ENCODE data around the gene RBSN.

The RBSN gene

DNA sequence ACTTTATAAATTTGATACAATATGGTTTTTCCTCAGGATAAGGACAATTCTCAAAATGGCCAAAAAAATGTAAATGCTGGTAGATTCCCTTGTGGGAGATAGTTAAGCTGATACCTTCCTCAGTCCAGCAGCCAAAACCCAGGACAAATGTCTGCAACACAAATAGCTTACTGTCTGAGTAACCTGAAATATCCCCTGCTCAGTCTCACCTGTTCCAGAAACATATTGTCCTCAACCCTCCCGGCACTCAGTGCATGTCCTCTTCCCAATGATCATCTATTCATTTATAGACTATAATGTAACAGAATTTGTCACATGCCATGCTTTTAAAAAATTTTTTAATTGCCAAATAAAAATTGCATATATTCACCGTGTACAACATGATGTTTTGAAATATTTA, 12.2 kb downstream of the RBSN start:
- peaks cover 3% of the 10 kb centered on the region for H3K9me3 ChIP-seq
- peaks cover 83% of the 10 kb centered on the region for H3K36me3 ChIP-seq
- H3K27me3 ChIP-seq = no peaks in the 10 kb centered on the region
- peaks cover 14 to 18% of the 10 kb centered on the region in 2 experiments for H3K4me1 ChIP-seq (ENCODE audit: control insufficient read depth in 1 of 2, insufficient read depth in 1 of 2, low read depth in 1 of 2, low read length in 1 of 2)
- no peak overlapping the region for H3K4me3 ChIP-seq (ENCODE audit: low read depth in 1 of 2, low read length in 1 of 2)
- H3K27ac ChIP-seq = no peak overlapping the region
- no peak for TF ChIP-seq CTCF (IDR thresholded peaks at IDR 0.05)

DNA sequence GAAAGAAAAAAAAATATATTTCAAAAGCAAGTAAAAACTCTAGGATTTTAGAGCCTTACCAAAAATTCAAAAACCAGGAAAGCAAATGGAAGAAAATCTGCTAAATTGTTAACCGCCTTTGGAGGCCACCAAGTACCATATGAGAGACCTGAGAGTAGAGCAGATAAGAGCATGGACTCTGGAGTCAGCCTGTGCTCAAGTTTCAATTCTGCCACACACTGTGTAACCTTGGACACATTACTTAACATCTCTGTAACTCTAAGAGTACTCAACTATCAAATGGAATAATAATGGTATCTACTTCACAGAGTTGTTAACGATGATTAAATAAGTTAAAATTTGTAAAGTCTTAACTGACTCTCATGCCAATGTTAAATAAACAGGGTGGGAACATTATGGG, 12.7 kb downstream of the RBSN start:
- Histone ChIP-seq H3K36me3 (peaks cover 87% of the 10 kb centered on the region), H3K4me1 (ENCODE audit: control insufficient read depth in 1 of 2, insufficient read depth in 1 of 2, low read depth in 1 of 2, low read length in 1 of 2) (peaks cover 14 to 18% of the 10 kb centered on the region in 2 experiments), H3K9me3 (peaks cover 3% of the 10 kb centered on the region), H3K4me3 (ENCODE audit: low read depth in 1 of 2, low read length in 1 of 2) (no peak overlapping the region), H3K27me3 (no peaks in the 10 kb centered on the region), H3K27ac (no peak overlapping the region)
- TF ChIP-seq CTCF (IDR thresholded peaks at IDR 0.05) = no peak

GRCh38 chr3:15083252-15083651, 15.7 kb downstream of the RBSN start:
- H3K4me1 ChIP-seq (ENCODE audit: control insufficient read depth in 1 of 2, insufficient read depth in 1 of 2, low read depth in 1 of 2, low read length in 1 of 2) = peaks cover 11 to 13% of the 10 kb centered on the region in 2 experiments
- no peak overlapping the region for H3K27ac ChIP-seq
- H3K36me3 ChIP-seq = peaks cover 94% of the 10 kb centered on the region
- H3K9me3 ChIP-seq = peaks cover 3% of the 10 kb centered on the region
- no peaks in the 10 kb centered on the region for H3K27me3 ChIP-seq
- no peak overlapping the region for H3K4me3 ChIP-seq (ENCODE audit: low read depth in 1 of 2, low read length in 1 of 2)
- TF ChIP-seq CTCF (IDR thresholded peaks at IDR 0.05) = no peak

DNA sequence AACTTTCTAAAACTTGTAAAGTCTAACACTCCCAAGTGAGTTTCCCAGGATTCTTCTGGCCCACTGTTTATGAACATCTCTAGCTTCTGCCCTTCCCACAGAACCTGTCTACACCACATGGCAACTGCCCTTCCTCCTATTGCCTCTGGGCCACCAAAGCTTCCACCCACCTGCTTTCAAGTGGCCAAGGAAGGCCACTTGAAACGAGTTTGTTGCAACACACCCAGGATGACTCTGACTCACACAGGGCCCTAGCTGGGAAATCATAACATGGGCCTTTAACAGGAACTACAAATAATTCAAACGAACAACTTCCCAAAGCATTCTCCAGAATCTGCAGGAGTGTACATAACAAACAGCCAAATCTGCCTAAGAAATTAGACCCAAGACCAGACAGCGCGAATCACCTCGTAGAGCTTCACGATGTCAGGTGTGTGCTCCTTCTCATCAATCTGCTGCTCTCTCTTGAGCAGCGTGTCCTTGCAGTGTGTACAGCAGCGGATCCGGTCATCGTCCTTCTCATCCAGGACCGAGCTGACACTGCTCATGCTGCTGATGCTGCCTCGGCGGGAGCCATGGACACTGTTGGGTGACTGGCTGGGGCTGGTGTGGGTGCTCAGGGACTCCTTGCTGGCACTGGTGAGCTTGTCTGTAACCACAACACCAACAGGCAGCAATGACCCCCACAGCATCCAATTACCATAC, 16.8 kb downstream of the RBSN start:
- no peak for TF ChIP-seq CTCF (IDR thresholded peaks at IDR 0.05)
- Histone ChIP-seq H3K27ac (peak overlapping the region; percentile 57), H3K4me3 (ENCODE audit: low read depth in 1 of 2, low read length in 1 of 2) (no peak overlapping the region), H3K9me3 (peaks cover 3% of the 10 kb centered on the region), H3K27me3 (no peaks in the 10 kb centered on the region), H3K4me1 (ENCODE audit: control insufficient read depth in 1 of 2, insufficient read depth in 1 of 2, low read depth in 1 of 2, low read length in 1 of 2) (peaks cover 11 to 13% of the 10 kb centered on the region in 2 experiments), H3K36me3 (peaks cover 94% of the 10 kb centered on the region)

- H3K36me3 ChIP-seq = peaks cover 97% of the 10 kb centered on the region
- TF ChIP-seq CTCF (IDR thresholded peaks at IDR 0.05) = no peak
- peaks cover 11 to 13% of the 10 kb centered on the region in 2 experiments for H3K4me1 ChIP-seq (ENCODE audit: control insufficient read depth in 1 of 2, insufficient read depth in 1 of 2, low read depth in 1 of 2, low read length in 1 of 2)
- no peak overlapping the region for H3K27ac ChIP-seq
- H3K9me3 ChIP-seq = no peaks in the 10 kb centered on the region
- H3K27me3 ChIP-seq = no peaks in the 10 kb centered on the region
- H3K4me3 ChIP-seq (ENCODE audit: low read depth in 1 of 2, low read length in 1 of 2) = no peak overlapping the region
Measured at GRCh38 chr3:15079091-15079490, 19.9 kb downstream of the RBSN start.

Measured in neutrophil (primary cell).